Dedifferentiated amniotic fluid mesenchymal stem cell (primary cell): ENCODE measurements around the gene PRKD2.
"Not testable (repeated sequence)": the region's sequence is repeated elsewhere in the genome, so short reads cannot be mapped to it uniquely, and the experiment has no call there.

ENCODE experiments used
- DNase-seq: peaks from one replicate; pipeline ENCODE4 v3.0.0-alpha.2; 2016; ENCODE audit errors: extremely low spot score

PRKD2 gene

GRCh38 chr19:46633130-46633529 lies 83.8 kb downstream of the PRKD2 start:
- no peak for DNase-seq

GRCh38 chr19:46631481-46631880 lies 85.4 kb downstream of the PRKD2 start:
- DNase-seq = no peak

GRCh38 chr19:46630586-46631205 lies 86.2 kb downstream of the PRKD2 start:
- DNase-seq = no peak

- DNase-seq = no peak
These were observed 87.3 kb downstream of the PRKD2 start for GRCh38 chr19:46629546-46630025.

DNA sequence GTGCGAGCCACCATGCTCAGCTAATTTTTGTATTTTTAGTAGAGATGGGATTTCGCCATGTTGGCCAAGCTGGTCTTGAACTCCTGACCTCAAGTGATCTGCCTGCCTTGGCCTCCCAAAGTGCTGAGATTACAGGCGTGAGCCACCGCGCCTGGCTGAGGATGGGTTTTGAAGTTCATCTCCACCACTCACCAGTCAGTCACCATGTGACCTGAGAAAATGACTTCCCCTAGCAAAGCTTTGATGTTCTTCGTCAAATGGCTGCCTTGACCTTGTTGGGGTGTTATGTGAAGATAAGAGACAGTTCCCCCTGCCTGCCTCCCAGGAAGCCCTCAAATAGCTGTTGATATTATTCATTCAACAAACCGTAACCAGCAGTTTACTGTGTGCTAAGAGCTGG lies 87.9 kb downstream of the PRKD2 start:
- DNase-seq = not testable (repeated sequence)

GRCh38 chr19:46626446-46626845 lies 90.5 kb downstream of the PRKD2 start:
- DNase-seq = no peak

DNA sequence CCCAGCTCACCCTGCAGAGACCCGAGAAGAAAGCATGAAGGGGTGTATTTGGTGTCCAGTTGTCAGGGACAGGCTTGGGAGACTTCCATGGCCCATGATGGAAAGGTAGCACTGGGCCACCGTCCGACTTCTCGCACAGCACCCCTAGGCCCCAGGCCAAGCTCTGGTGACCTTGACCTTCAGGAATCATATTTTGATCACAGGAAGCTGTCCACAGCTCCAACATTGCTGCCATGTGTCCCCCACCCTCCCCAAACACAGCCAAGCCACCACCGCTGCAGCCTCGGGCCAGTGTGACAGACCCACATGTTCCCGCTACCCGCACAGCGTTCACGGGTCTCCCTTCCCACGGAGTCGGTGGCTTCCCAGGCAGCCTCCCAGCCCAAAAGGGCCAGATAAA lies 91.2 kb downstream of the PRKD2 start:
- no peak for DNase-seq

DNA sequence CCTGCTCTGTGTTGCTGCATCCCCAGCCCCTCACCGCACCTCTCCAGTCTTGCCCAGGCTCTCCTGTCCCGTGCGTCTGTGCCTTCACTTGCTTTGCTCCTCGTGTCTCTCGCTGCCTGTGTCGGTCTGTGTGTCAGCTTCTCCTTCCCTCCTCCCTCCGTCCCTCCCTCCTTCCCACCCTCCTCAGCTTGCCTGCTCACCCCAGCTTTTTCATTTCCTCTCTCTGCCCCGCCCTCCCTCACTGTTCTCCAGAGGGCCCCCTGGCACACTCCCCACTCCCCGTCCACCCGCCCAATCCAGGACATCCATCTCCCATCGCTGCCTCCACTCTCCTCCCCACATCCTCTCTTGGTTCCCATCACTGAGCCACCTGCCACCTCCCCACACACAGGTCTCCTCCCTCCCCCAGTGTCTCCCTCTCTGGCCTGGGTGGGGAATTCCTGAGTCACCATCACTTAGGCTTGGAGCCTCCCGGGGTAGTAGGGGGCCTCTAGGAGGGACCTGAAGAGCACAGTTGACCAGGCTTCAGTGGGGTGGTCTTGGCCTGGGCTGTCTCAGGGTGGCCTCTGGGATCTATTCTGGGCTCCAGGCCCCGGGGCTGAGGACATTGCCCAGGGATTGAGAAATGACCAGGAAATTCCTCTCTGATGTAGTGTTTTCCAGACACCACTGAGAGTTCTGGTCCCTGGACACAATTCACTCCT lies 91.8 kb downstream of the PRKD2 start, which contains the start of gene PTGIR:
Gene PTGIR (minus strand): TSS at position 132 of the 704 bp plus-strand sequence. CDS start 864 bp downstream, outside the sequence.
- DNase-seq = peak; percentile 60
